Loucy (cell line): ENCODE measurements around the gene CYP2A6.

Source experiments
- CTCF ChIP-seq: fragments of 200-600 bp; sonication (generic); conservative IDR thresholded peaks from 2 replicates; pipeline ENCODE4 v1.5.1; 2014; ENCODE audit warnings: mild to moderate bottlenecking, antibody characterized with exemption, low read length
- EZH2phosphoT487 ChIP-seq: fragments of 200-600 bp; IDR thresholded peaks from 2 replicates; pipeline ENCODE4 v1.6.1; 2018; ENCODE audit warnings: antibody characterized with exemption, mild to moderate bottlenecking, moderate library complexity, borderline replicate concordance

GRCh38 chr19:40799558-40800338 lies 50.5 kb downstream of the CYP2A6 start:
- TF ChIP-seq CTCF (no peak), EZH2phosphoT487 (no peak)
